Suppressor macrophage (primary cell): ENCODE results near the gene FJX1.

ENCODE experiments used
- DNase-seq, 4 experiments: peaks; one replicate each; pipeline ENCODE4 v3.0.0-alpha.2; 2020 to 2022
- total RNA-seq, 17 experiments: gene quantifications; one replicate each; lab custom pipeline; 2026; ENCODE audit warnings: mixed read lengths in 6 of 17, inconsistent platforms in 3 of 17; lab: John Stamatoyannopoulos, UW

The FJX1 gene, protein sequence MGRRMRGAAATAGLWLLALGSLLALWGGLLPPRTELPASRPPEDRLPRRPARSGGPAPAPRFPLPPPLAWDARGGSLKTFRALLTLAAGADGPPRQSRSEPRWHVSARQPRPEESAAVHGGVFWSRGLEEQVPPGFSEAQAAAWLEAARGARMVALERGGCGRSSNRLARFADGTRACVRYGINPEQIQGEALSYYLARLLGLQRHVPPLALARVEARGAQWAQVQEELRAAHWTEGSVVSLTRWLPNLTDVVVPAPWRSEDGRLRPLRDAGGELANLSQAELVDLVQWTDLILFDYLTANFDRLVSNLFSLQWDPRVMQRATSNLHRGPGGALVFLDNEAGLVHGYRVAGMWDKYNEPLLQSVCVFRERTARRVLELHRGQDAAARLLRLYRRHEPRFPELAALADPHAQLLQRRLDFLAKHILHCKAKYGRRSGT
- total RNA-seq, result 0.81 to 46.0 (median 3.8) reads per million in 17 experiments

DNA sequence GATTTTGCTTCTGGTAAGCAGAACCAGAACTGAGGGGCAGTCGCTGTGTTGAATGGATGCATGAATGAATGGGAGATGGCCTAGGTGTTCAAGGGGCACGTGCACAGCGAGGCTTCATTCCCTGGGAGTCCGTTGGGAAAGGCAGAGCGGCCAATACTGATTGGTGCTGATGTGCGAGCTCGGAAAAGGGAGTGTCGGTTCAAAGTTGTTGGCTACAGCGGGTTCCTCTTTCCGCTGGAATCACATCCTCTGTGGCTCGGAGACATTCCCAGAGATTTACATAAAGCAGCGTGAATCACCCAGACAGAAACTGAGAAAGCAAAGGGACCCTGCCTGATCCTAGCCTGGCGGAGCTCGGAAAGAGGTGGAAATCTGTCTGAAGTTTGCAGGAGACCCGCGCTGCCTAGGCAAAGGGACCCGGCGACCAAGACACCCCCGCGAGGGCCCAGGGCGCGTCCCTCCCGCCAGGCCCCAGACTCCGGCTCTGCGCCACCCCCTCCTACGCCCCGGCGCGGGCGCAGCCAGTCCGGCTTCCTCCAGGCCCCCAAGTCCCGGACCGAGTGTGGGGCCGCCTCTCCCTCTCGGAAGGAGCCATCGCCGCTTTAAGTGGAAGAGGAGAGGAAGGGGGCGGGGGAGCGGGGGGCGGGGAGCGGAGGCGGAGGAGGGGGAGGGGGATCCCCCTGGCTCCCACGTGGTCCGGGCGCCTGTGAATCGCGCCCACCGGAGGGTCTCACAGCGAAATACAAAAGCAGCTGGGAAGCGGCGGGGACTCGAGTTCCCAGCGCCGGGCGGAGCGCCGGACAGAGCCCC is at the start of gene FJX1:
FJX1 (plus strand) TSS at position 774 of the 810 bp plus-strand sequence. CDS start 177 bp downstream, outside the sequence.
- DNase-seq, result peak; percentile 66 to 82 (median 76)

DNA sequence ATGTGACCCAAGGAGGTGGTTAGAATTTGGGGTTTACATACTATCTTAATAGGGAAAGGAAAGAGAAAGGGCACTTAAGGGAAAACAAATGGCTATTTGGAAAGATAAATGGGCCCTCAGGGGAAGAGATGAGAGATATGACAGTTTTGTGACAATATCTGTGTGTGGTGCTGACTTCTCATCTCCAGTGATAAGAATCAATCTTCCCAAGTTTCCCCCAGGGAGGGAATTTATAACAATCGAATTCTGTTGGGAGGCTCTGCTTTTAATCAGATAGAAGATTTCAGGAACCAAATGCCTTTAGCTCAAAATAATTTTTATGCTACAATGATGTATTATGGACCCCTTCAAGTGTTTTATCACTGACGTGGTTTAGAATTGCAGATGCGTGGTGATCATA is 46.6 kb upstream of the FJX1 start:
- no peak for DNase-seq

DNA sequence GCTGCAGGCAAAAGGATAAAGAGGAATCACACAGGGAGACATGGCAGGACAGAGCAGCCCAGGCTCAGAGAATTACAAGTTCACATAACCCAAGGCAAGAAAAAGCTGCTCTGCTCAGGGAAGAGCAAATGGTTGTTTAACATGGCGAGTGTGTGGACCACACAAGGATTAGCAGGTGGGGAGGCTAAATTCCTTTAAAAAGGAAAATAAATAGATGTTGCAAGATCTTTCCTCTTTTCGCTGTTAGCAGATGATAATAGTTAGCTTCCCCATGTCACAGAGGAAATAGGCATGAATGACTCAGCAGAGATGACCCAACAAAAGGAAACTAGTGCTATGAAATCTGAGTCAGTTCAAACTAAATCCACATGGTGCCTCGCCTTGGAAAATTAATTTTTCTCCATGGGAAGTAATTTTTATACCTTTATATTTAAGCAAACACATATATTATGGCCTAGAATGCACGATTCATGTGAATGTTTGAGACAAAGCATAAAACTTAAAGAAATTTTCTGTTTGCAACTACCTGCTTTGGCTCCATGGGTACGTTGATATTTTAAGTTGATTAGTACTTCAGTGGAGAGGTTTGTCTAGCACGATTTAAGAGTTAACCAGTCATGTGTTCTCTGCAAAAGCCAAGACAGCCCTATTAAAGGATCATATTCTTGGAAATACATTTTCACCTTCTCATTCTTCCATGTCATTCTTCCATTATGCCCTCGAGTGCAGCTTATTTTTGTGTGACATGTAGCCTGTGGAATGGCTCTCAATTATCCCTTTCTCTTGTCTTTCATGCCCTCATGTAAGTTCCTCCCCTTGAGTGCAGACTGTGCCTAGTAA is 38.5 kb upstream of the FJX1 start:
- DNase-seq, result peak; percentile 58 to 87 (median 78)

DNA sequence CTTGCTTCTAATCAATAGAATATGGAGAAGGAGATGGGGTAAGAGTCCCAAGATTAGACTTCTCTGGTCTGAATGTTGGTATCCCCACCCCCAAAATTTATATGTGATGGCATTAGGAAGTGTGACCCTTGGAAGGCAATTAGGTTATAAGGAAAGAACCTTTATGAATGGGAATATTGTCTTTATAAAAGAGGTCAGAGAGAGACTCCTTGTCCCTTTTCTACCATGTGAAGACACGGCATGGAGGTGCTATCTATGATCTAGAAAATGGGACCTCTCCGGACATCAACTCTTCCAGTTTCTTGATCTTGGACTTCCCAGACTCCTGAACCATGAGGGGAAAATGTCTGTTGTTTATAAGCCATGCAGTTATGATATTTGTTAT is 37.9 kb upstream of the FJX1 start:
- no peak for DNase-seq

DNA sequence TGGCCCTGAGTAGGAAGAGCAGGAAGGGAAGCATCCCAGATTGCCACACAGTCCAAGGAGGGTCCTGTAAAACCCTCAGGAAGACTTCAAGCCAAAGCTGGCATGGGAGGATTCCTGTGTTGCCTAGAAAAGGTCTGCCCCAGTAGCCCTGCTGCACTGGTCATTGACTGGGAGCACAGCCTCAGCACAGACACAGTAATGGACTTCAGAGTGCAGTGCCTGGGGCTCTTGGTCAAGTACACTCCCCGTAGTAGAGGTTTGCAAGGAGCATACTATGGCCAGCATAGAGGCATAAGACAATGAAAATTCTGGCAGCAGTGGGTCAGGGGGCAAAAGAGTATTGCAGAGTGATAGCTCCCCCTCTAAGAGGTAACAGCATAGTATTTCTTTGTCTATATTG is 36.2 kb upstream of the FJX1 start:
- DNase-seq, result no peak

DNA sequence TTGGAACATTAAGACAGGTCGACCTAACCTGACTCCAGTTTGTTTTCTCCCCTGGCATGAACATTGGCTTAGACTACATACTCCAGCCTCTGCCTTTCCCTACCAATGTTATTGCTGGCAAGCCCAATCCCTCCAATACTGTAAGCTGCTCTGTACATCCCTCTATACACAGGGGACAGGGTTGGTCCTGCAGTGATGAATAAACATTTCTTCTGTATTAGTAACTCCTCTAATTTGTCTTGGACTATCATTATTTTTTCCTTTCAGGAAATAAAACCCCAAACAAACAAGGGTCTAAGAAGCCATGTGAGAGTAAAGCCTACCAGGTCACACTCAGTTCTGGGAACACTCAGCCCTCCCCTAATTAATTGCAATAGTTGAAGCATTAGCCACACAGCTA is 35.1 kb upstream of the FJX1 start:
- no peak for DNase-seq

DNA sequence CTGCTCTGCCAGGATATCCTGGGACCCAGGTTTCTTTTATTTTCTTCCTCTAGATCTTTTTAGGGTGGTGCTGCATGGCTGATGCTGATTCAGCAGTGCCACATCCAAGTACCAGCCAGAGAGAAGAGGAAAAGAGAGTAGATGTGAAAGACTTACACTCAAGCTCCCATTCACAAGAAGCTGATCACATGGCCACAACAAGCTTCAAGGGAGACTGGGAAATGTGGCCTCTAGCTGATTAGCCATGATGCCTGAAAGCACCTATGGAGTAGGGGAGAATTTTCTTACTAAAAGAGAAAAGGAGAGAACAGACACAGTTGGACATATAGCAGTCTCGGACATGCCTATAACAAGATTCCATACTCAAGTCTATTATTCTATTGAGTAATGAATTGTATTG is 34.4 kb upstream of the FJX1 start:
- no peak for DNase-seq

DNA sequence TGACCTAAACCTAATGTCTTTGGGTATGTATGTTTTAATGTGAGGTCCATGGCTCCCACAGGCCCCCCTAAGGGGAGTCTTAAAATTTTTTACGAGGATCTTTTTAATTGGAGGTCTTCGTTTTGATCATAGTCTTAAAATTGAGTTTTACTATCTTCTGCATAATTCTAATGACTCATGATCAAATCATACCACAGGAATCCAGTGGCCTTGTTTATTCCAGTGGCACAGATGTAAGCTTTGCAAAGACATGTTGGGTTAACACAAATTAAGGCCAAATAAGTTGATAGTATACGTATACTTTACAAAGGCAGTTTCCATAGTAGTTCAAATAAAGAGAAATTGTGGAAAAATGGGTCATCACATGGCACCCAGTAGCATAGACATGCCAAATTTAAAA is 33.9 kb upstream of the FJX1 start:
- no peak for DNase-seq

DNA sequence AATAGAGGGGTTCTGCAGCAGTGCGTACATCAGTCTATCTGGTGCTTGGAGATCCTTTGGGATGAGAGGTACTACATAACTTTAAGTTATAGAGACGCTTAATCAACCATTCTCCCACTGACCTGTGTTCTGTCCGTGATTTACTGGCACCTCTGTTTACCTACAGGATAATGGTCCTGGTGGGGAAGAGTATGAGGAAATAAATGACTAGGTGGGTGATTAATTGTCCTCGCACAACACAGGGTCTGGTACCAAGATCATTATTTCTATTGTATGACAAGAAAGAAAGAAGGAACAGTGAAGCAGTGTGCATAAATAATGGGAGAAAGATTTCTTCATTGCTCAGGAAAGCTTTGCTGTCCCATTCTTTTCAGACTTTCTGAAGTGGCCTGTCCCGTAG is 32.8 kb upstream of the FJX1 start:
- no peak for DNase-seq

DNA sequence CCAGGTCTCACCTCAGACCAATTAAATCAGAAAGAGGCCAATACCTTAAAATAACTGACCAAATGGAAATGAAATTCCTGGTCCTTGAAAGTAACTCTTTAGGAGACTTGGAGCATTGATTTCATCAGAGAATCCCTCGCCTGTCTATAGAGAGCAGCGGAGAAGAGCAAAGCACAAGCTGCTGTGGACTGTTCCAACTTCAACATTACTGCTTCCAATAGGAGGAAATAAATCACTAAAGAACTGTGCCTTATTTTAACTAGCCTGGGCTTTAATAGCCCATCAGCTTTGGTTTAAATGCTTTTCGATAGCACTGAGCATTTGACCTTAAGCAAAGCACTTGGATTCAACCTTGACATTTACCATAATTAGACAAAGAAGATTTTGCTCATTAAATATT is 32.0 kb upstream of the FJX1 start:
- DNase-seq, result no peak

DNA sequence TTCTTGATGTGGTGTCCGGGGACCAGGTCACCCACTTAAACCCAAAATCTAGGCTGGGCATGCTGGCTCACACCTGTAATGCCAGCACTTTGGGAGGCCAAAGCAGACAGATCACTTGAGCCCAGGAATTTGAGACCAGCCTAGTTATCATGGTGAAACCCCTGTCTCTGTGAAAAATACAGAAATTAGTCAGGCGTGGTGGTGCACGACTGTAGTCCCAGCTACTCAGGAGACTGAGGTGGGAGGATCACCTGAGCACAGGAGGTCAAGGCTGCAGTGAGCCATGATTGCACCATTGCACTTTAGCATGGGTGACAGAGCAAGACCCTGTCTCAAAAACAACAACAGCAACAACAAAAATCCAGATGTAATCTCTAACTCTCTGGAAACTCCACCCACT is 30.3 kb upstream of the FJX1 start:
- DNase-seq, result no peak

DNA sequence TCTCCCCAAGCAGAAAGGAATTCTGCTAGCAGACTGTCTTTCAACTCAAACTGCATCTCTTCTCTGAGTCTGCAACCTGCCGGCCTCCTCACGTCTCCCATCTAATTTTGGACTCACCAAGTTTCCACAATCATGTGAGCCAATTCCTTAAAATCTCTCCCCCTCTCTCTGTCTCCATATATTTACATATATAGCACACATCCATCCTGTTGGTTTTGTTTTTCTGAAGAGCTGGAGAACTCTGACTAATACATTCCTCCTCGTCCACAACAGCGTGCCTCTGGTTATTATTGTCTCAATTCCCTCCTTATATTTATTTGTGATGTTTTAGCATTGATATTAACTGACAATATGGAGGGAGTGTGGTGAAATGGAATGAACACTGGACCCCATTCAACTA is 29.6 kb upstream of the FJX1 start:
- no peak for DNase-seq

DNA sequence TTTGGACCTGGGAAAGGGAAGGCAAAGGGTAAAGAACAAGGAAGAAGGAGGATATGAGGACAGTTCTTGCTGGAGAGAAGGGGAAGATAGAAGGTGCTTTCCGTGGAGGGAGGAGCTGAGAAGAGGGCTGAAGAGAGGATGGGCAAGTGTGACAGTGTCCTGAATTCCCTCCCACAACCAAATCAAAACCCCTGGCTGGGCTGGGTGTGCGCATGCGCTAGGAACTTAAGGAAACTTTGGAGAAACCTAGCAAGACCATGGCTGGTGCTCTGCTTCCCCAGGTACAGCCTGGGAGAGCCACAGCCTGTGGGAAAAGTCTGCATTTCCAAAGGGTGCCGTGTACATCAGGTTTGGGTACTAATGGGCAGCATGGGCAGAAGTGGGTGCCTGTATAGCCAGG is 29.0 kb upstream of the FJX1 start:
- no peak for DNase-seq

DNA sequence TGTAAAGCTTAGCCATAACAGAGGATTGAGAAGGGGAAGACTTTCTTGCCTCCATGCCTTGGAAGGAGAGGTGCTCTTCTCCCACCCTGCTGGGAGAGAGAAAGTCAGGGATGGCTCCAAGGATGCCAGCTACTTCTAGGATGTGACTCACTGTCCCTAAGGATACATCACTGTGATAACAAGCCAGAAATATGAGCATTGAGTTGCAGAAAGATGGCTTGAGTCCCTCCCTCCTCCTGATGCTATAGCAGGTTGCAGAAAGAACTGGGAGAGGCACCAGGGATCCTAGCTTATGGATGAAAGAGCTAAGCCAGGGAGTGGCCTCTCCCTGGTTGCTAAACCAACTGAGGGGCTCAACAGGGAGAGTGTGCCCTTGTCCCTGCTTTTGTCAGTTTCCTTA is 27.8 kb upstream of the FJX1 start:
- no peak for DNase-seq

DNA sequence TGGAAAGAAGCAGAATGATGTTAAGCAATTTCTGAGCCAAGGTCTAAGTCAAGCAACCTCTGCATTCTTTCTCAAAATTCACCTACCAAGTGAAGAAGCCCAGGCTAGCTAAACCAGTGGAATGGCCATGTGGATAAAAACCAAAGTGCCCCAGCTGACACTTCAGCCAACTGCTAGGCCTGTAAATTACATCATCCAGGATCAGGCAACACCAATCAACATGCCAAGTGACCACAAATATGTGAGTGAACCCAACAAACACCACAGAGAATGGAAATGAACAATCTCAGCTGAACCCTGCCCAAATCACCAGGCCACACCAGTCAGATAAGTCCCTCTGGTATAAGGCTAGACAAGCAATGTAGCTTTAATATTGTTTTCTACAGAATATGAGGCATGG is 25.1 kb upstream of the FJX1 start:
- DNase-seq, result no peak

DNA sequence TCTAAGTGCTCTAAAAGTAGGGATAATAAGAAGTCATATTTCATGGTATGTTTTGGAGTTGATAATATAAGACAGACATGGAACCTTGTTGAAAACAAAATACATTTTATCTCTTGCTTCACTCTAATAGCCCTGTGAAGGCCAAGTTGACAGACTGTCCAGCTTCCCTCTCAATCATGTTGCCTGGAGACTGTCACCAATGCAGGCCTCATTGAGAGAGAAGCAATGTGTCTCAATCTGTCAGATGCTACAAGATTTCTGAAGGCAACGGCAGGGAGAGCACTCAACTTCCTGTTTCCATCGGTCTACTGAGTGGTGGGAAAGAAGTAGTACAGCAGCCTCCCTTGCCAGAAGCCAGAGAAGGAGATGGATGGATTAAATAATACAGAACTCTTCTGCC is 23.6 kb upstream of the FJX1 start:
- peak; percentile 59 to 69 (median 68) for DNase-seq

DNA sequence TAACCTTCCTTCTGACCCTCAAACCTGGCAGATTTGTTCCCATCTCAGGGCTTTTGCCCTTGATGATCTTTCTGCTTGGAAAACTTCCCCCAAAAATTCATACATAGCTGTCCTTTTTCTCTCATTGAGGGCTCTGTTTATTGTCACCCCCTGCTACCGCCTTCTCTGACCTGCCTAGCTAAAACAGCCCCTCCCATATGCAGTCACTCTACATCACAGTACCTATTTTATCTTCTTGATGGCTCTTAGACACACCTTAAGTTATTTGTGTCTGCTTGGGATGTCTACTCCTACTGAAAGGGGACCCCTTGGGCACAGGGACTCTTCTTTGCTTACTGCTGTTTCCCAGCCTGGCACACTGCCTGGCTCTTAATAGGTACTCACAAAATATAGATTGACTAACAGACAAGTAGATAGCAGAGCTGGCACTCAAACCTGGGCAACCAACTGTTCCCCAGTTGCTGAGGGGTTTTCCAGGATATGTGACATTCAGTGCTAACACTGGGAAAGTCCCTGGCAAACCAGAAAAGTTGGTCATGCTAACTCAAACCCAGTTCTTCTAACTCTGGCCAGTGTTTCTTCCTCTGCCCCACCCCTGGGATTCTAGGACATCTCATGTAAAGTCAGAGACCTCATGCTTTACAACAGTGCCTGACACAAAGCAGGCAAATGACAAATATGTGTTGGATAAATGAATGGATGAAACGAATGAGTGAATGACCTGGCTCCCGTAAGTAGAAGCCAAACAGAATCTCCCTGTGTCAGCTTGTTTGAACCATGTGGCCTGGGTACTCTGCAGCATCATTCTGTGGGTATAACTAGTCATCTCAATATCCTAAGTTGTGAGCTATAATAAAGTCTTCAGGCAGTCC is 19.8 kb upstream of the FJX1 start:
- peak in 2 of 4 experiments; percentile 7 to 49 for DNase-seq

DNA sequence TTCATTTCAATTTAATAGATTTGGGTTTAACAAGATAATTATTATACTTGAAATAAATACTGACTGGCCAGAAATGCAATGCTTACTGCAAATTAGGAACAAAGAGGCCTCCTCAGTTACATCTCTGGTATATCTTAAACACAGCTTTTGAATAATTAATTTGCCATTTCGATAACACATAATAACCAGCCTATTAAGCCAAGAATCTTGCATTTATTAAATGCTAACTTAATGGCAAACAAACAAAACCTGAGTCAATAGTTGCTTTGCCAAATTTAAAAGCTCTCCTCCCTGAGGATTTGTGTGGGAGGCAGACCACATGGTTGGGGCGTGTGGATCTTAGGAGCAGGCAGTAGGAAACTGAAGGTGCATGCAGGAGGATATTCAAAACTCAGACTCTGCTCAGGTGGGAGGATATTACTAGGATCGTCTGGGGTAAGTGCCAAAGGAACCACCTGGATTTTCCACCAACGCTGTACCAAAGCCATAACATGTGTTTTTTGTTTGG is 17.9 kb upstream of the FJX1 start:
- DNase-seq, result no peak

DNA sequence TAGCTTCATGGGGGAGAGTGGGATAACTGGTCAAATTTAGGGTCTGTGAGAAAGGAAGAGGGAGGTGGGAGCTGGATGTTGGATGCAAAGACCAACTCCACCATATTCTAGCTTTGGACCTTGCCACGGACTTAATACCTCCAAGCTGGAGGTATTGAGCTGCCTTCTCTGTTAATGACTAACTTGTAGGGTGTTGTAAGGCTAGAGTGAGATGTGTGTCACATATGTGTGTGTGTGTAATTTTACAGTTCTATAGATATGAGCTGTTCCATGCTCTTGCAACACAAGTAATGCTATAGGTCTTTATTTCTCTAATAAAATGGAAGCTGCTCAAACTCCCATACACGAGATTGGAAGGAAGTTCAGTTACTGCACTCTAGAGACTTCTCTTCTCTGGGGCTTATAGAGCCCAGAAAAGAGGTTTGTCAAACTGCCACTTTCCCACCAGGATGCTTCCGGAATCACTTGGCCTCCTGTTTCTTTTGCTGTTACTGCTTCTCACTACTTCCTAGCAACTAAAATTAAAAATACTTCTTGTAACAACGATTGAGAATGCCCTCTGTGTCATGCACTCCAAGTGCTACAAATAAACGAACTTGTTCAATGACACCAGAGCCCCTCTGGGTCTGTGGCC is 16.0 kb upstream of the FJX1 start:
- DNase-seq, result no peak

DNA sequence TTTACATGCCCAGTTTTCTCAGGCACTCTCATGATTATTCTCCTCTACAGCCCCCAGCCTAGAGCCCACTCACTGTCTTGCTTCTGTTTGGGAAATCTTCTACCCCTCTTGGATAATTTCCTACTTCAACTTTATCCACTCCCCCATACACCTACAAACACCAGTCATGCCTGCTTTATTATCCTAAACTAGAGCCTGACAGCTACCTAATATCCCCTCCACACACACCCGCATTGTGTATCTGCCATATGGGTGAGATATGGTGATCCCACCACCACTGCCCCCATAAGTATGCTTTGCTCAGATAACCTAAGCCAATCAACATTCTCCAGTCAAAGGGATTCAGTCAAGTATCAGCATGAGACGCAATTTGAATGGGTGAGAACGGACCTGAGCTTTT is 15.3 kb upstream of the FJX1 start:
- DNase-seq, result no peak

DNA sequence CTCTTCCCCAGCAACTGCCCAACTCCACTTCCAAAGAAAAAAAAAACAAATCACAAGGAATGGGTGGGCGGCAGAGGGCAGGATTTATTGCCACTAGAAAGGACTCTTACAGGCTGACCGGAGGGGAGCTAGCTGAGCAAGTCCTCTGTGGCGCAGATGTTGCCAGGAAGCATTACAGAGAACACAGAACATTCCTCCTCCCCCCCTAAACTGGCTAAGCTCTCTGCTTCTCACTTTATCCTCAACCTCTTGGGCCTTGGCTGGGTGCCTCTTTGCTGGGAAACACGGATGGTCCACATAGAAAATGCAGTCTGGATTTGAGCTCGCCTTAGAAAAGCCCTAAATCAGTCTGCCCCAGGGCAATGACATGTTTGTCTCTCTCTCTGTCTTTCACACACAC is 12.6 kb upstream of the FJX1 start:
- DNase-seq, result no peak
